NCI-H2227 (cell line): Measurements from ENCODE around the gene MRPL49.

Experiments used
- DNase-seq: peaks from one replicate; lab custom pipeline; 2025; ENCODE audit not compliant: unreplicated experiment; lab: John Stamatoyannopoulos, UW

MRPL49 gene

DNA sequence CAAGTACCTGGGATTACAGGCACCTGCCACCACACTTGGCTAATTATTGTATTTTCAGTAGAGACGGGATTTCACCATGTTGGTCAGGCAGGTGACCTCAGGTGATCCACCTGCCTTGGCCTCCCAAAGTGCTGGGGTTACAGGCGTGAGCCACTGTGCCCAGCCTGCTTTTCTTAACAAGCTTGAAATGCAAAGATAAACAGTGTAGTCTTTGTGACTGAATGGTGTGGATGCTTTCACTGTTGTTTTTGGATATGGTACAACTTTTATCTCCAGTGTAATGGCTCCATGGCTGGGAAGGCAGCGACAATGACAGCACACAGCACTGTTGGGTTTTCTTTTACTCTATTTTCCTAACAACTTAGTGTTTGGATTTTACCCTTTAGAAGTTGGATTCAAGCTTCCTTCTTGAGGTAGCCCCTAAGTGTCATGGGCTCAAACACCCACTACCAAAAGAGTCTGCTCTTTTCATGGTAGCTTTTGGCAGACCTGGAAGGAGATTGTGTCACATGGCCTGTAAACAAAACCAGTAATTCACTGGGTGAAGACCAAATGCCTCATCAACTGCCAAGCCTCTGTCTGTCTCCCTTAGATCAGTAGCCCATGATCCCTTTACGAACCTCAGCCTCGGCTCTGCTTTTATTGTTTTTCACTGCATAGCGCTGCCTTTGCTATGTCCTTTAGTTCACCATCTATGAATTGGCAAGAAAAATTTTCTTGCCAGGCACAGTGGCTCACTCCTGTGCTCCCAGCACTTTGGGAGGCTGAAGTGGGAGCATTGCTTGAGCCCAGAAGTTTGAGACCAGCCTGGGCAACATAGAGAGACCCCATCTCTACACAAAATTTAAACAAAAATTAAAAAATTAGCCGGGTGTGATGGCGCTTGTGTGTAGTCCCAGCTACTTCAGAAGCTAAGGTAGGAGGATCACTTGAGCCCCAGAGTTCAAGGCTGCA is 19.7 kb upstream of the MRPL49 start:
- DNase-seq: no peak

DNA sequence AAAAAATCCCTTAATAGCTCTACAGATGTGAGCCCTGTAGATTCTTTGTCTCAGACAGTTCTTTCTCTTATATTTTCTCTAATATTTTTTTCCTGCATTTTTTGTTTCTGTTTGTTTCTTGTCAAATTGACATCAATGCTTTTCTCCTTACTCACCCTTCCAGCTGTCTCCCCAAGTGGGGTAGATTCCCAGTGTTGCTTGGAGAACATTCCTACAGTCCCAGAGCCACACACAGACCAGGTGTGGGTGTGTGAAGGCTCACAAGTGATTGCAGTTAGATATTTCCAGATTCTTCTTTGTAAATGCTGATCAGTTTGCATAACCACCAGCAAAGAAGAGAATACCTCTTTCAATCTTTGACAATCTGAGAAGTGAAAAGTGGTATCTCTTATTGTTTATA is 18.6 kb upstream of the MRPL49 start:
- no peak for DNase-seq

- no peak for DNase-seq
Observed at GRCh38 chr11:65104628-65105027, 17.5 kb upstream of the MRPL49 start.

DNA sequence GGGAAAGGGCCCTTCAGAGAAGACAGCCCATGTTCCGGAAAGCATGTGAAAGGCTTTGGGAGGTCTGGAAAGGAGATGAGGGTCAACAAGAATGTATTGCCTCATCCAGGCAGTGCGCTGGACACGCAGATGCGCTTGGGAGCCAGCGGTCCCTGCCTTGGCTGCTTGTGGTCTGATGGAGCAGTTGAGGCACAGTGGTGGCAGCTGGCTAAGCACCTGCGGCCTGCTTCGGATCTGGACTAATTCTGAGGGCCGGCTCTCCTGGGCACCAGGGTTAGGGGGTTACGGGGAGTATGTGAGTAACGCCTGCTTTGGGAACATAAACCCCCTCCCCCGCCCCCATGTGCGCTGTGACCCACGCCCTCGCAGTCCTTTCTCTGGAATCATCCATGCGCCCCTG is 15.0 kb upstream of the MRPL49 start:
- no peak for DNase-seq

GRCh38 chr11:65107751-65108468 is 14.2 kb upstream of the MRPL49 start:
- no peak for DNase-seq

GRCh38 chr11:65108469-65109123 is 13.5 kb upstream of the MRPL49 start:
- no peak for DNase-seq

DNA sequence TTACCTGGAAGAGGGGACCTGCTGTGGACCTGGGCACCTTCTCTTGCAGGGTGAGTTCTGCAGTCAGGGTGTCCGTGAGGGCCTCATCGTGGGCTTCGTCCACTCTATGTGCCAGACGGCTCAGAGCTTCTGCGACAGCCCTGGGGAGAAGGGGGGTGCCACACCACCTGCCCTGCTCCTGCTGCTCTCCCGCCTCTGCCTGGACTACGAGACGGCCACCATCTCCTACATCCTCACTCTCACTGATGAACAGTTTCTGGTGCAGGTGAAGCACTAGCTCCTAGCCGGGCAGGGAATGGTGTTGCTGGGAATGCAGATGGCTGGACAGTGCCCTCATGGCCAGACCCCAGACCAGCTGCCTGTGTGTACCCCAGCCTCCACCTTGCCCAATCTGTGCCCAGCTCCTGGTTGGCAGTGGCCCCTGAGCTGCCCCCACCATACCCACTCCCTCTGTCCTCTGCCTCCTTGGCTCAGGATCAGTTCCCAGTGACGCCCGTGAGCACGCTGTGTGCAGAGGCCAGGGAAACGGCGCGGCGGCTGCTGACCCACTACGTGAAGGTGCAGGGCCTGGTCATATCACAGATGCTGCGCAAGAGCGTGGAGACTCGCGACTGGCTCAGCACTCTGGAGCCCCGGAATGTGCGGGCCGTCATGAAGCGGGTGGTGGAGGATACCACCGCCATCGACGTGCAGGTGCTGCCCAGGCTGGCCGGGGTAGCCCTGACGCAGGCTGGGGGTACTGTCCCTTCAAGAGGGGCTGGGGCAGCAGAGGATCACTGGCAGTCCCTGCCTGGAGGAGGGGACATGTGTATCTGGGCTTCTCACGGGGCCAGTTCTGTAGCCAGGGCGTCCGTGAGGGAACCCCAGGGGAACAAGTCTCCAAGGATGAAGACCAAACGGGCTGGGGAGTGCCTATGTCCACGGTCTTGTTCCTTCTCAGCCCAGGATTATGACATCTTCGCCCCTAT is 12.6 kb upstream of the MRPL49 start:
- DNase-seq: no peak

DNA sequence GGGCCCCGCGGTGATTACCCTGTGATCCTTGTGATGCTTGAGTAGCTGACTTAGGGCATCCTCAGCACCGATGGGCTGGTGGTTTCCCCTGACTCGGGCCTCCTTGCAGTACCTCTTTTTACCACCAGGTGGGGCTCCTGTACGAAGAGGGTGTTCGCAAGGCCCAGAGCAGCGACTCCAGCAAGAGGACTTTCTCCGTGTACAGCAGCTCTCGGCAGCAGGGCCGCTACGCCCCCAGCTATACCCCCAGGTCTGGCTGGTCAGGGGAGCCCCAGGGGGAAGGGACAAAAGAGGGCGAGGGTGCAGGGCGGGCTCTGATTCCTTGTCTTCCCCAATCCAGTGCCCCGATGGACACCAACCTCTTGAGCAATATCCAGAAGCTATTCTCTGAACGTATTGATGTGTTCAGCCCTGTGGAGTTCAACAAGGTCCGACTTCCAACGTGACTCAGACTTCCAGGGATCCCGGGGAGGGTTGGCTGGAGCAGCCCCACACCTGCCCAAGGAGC is 11.7 kb upstream of the MRPL49 start:
- DNase-seq: peak; percentile 94

- no peak for DNase-seq
Observed at GRCh38 chr11:65111159-65111743, 10.9 kb upstream of the MRPL49 start.

DNA sequence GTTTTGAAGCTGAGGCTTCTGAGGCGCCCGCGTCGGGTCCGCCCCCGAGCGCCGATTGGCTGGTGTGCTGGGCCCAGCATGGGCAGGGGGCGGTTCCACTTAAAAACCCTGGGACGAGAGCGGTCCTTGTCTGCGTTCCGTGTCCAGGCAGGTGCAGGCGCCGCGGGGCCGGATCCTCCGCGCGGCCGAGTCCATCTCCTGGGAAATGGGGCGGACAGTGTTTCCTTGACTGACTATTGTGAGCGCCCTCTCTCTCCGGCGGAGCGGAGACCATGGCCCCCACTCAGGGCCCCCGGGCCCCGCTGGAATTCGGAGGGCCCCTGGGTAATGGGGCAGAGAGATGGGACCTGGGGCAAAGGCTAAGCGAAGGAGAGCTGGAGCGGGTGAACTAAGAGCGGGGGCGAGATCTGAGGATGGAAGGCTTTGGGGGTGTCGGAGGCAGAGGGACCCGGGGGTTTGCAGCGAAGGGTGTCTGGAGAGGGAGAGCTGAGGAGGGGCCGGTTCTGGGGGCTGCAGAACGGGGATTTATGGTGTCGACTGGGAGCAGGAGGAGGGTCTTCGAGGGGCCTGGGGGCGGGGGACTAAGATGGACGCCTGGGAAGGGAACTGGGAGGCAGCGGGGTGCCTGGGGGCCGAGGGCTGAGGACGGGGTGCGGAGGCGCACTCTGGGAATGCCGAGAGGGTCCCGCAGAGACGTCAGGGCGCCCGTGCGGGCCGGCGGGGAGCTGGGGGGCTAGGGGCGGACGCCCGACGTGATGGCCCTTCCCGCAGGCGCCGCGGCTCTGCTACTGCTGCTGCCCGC is 10.2 kb upstream of the MRPL49 start, which contains the start of gene TM7SF2:
TM7SF2 (plus strand) TSS at position 129 of the 802 bp plus-strand sequence; CDS start at position 273, 144 bp downstream.
- peak; percentile 98 for DNase-seq

DNA sequence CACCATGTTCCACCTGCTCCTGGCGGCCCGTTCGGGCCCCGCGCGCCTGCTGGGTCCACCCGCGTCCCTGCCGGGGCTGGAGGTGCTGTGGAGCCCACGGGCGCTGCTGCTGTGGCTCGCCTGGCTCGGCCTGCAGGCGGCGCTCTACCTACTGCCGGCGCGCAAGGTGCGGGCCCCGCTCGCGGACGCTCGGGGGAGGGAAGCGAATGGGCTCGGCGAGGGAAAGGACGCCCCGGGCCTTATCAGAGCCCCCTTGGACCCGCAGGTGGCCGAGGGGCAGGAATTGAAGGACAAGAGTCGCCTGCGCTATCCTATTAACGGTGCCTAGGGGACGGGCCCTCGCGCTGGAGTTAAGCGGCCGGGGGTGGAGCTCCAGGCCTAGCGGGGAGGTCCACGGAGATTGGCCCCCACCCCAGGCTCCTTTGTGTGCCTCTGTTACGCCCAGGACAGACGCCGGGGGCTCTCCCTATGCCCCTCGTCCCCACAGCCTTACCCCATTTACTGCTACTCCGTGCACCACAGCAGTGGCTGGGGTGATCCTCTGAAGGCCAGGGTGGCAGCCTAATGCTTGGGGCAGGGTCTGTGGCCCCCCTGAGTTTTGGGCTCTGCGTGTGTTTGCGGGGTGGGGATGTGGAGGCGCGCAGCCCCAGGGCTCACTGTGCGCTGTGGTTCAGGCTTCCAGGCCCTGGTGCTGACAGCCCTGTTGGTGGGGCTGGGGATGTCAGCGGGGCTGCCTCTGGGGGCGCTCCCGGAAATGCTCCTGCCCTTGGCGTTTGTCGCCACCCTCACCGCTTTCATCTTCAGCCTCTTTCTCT is 9.4 kb upstream of the MRPL49 start:
- DNase-seq: peak; percentile 82

- no peak for DNase-seq
Observed at GRCh38 chr11:65113361-65113756, 8.8 kb upstream of the MRPL49 start.

GRCh38 chr11:65113839-65114238 is 8.3 kb upstream of the MRPL49 start:
- no peak for DNase-seq

GRCh38 chr11:65114538-65115171 is 7.5 kb upstream of the MRPL49 start:
- DNase-seq: no peak

DNA sequence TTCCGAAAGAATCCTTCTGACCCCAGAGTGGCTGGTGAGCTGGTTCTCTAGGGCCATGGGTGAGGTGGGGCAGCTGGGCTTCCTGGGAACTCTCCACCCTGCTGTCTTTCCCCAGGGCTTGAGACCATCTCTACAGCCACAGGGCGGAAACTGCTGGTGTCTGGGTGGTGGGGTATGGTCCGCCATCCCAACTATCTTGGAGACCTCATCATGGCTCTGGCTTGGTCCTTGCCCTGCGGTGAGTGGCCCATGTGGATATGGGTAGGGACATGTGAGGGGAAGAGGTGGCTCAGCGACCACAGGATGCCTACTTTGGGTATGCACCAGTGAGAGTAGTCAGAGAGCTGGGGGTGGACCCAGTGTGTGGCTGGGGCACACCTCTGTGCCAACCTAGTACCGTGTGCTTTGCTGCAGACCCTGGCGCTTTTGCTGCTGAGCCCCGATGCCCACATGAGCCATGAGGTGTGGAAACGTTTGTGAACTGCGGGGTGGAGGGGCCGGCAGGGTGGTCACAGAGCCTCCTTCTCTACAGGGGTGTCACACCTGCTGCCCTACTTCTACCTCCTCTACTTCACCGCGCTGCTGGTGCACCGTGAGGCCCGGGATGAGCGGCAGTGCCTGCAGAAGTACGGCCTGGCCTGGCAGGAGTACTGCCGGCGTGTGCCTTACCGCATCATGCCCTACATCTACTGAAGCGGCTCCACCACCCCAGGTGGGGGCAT is 6.6 kb upstream of the MRPL49 start:
- no peak for DNase-seq

DNA sequence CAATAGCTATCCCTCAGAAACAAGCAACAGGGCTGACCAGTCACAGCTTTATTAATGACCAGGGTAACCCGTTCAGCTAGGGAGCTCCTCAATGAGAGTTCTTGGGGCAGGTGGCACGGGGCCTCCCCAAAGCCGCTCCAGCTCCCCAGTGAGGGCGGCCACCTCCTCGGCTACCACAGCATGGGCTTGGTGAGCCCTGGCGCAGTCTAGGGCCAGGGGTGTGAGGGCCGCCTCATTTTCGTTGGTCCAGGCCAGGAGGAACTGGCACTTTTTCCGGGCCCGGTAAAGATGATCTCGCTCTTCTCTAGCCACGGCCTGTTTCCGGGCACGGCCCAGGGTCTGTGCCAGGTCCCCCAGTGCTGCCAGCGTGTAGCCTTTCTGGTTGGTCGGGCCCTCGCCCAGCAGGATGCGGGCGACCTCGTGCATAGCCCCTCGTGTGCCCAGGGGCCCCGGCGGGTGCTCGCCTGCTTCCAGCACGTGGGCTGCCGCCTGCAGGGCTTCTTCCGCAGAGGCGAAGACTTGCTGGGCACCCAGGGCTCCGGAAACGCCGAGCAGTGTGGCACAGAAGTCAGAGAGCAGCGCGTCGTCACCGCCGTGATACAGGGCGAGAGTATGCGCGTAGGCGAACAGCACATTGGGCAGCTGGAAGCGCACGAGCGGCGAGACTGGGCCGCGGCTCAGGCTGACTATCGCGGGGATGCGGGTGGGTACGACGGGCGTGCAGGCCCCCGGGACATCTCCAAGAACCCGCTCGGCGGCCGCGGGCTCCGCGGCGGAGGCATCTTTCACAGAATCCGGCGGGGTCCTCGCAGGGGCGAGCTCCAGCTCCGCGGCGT is 5.5 kb upstream of the MRPL49 start:
- DNase-seq: peak; percentile 58
